ENCODE data around the gene ITGB1.
"Not testable (repeated sequence)": the region's sequence is repeated elsewhere in the genome, so short reads cannot be mapped to it uniquely, and the experiment has no call there.

Gene ITGB1

GRCh38 chr10:32938554-32939061 is 19.4 kb downstream of the ITGB1 start:
- no peak for DNase-seq (ENCODE audit: low read depth)

DNA sequence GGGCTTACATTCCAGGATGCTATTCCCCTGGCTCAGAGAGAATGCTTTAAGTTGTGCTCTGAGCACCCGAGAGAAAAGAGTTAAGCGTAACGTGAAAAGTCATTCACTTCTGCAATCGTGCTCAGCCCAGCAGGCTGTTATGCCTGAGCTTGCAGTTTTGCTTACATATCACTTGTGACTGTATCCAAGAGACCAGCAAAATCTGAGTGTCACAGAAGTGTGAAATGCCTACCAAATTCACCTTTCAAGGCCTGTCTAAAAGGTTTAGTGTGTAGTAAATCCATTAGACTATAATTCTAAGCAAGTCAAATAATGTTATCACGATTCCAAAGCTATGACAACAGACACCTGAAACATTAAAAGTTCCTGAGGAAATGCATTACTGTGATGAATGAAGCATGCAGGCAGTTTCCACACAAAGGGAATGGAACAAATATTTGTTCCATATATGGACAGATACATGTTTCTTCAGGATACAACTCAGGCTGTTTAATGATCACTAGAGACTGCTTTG is 20.1 kb downstream of the ITGB1 start:
- DNase-seq (ENCODE audit: low read depth) = no peak

DNA sequence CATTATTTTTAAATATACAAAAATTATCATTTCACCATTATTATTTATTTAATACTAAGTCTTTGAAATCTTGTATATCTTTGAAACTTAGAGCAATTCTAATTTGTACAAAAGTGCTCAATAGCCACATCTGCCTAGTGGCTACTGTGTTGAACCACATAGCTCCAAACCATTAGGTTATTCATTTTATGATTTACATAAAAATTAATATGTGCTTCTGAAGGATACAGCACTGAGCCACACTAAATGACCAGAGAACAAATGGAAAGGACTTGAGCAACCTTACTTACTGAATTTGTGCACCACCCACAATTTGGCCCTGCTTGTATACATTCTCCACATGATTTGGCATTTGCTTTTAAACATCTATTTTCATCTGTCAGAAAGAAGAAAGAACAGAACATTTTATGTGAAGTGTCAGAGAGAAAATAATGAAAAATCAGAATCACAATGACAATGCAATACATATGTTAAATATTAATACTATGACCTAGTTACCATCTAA is 25.8 kb downstream of the ITGB1 start:
- DNase-seq (ENCODE audit: low read depth) = no peak

- DNase-seq (ENCODE audit: low read depth) = no peak
Measured at GRCh38 chr10:32931593-32931992, 26.4 kb downstream of the ITGB1 start.

- no peak for DNase-seq (ENCODE audit: low read depth)
Measured at GRCh38 chr10:32930036-32930435, 28.0 kb downstream of the ITGB1 start.

DNA sequence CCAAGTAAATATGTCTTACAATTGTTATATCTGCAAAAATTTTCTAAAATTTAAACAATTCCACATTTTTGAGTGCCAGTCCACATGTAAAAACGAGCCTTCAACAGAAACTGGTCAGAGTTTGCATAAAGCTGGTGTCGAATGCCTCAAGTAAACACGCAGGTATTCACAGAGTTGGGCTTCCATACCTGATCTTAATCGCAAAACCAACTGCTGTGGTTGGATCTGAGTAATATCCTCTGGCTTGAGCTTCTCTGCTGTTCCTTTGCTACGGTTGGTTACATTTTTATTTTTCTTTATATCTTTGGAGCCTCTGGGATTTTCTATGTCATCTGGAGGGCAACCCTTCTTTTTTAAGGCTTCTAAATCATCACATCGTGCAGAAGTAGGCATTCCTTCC is 28.4 kb downstream of the ITGB1 start:
- no peak for DNase-seq (ENCODE audit: low read depth)

GRCh38 chr10:32927750-32928149 is 30.3 kb downstream of the ITGB1 start:
- no peak for DNase-seq (ENCODE audit: low read depth)

DNA sequence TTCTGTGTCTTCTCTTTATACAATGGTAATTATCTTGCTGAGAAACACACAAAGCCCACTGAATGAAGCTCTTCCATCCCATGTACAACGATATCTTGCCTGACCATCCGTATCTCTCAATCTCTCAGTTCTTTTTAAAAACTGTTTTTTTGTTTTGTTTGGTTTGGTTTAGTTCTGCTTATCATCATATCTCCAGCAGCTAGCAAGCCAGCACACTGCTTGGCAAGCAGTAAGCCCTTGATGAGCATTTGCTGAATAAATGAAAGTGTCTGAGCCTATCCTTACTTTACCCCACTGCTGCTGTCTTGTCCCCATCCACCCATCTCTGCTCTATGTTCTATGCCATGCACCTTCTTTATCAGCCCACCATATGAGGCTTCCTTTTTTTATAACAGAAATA is 34.2 kb downstream of the ITGB1 start:
- no peak for DNase-seq (ENCODE audit: low read depth)

DNA sequence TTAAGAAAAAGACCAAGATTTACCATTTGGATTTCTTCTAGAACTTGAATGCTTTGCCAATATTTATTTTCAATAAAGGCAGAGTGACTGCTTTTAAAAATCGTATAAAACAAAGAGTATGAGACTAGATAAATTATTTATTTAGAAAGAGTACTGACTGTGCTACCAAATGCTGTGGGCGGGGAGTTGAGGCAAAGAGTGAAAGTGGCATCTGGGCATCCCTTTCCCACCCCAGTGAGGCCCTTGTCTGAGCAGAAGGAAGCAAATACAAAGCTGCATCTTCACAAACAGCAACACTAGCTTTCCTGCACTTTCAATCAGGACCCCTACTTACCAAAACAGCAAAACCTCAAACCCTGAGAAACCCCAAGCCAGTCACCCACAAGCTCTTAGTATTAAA is 34.9 kb downstream of the ITGB1 start:
- no peak for DNase-seq (ENCODE audit: low read depth)

- DNase-seq (ENCODE audit: low read depth) = no peak
Measured at GRCh38 chr10:32922170-32922569, 35.9 kb downstream of the ITGB1 start.

- not testable (repeated sequence) for DNase-seq (ENCODE audit: low read depth)
Measured at GRCh38 chr10:32917817-32918216, 40.2 kb downstream of the ITGB1 start.

DNA sequence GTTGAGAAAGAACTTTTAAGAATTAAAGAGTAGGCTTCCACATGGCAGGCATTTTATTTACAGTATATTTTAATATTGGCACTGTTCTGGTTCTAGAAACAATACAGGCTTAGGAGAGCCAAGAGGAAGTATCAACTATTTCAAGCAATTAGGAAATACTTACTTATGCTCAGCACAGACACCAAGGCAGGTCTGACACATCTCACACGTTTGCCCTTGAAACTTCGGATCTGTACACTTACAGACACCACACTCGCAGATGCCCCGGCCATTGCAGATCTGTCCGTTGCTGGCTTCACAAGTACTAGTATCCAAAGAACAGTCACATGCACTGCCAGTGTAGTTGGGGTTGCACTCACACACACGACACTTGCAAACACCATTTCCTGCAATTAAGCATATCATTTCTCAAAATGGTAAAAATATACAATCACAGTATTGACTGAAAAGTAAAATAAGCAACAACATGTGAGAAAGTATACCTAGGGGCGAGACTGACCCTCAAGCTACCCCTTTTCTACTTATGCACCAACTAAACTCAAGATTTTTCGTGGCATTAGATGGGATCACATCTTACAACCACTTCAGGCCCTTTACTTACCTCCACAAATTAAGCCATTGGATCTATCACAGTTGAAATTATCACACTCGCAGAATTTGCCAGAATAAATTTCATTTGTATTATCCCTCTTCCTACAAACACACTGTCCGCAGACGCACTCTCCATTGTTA is 46.6 kb downstream of the ITGB1 start:
- DNase-seq (ENCODE audit: low read depth) = no peak

GRCh38 chr10:32909970-32910369 is 48.1 kb downstream of the ITGB1 start:
- DNase-seq (ENCODE audit: low read depth) = not testable (repeated sequence)

DNA sequence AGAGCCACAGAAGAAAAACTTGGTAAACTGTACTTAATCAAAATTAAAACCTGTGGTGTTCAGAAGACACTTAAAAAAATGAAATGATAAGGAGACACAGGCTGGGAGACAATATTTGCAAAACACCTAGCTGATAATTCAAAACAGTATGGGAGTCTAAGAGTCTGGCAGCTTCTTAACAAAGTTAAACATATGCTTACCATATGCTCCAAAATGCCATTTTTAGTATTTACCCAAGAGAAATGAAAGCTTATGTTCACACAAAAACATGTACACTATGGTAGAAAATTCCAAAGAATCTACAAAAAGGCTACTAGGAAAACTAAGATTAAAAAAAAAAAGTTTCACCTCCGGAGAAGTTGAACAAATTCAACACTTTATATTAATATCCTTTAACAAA is 48.6 kb downstream of the ITGB1 start:
- DNase-seq (ENCODE audit: low read depth) = no peak

- DNase-seq (ENCODE audit: low read depth) = no peak
Measured at GRCh38 chr10:32906595-32906994, 51.4 kb downstream of the ITGB1 start.

DNA sequence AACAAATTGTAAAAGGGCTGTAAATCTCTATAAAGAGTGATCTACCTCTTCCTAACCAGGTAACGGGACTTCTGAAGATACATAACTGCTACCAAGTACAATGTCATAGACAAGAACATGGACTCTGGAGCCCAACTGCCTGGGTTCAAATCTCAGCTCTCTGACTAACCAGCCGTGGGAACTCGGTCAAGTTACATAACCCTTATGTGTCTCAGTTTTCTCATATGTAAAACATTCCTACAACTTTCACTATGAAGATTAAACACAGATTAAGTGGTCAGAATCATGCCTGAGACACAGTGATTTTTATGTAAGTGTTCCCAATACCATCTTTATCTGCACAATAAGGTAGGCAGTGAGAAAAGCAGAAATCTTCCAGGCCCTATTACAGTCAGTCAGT is 52.6 kb downstream of the ITGB1 start:
- DNase-seq (ENCODE audit: low read depth) = no peak

DNA sequence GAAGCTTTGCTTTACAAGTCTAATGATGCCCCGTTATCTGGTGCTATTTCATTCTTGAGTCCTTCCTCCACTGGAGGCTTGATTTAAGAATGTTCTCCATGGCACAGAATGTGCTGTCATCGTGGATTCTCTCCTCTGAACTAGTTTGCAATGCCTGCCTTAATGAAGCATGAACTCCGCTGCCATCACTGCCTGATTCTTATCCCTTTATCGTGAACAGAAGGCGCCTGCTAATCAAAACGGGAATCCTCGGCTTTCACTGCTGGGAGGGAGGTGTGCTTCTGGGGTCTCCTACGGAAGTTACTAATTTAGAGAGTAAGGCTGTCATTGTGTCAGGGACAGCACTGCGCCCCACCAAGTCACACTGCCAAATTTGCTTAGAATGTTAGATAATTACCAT is 56.2 kb downstream of the ITGB1 start:
- DNase-seq (ENCODE audit: low read depth) = no peak

DNA sequence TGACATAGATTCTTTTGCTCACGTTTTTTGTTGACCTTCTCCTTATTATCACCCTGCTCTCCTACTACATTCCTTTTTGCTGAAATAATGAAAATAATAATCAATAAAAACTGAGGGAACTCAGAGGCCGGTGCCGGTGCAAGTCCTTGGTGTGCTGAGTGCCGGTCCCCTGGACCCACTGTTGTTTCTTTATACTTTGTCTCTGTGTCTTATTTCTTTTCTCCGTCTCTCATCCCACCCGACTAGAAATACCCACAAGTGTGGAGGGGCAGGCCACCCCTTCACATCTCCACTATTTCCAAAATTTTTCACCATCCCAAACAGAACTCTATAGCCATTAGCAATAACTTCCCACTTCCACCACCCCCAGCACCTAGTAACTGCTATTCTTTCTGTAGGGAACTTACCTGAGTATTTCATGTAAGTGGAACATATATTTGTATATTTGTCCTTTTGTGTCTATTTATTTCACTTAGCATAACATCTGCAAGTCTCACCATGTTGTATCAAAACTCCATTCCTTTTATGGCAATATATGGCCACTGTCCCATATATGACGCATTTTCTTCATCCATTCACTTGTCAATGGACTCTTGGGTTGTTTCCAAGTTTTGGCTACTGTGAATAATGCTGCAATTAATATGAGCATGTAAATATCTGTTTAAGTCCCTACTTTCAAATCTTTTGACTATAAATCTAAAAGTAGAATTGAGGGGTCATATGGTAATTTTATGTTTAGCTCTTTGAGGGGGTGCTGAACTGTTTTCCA is 62.6 kb downstream of the ITGB1 start:
- not testable (repeated sequence) for DNase-seq (ENCODE audit: low read depth)

DNA sequence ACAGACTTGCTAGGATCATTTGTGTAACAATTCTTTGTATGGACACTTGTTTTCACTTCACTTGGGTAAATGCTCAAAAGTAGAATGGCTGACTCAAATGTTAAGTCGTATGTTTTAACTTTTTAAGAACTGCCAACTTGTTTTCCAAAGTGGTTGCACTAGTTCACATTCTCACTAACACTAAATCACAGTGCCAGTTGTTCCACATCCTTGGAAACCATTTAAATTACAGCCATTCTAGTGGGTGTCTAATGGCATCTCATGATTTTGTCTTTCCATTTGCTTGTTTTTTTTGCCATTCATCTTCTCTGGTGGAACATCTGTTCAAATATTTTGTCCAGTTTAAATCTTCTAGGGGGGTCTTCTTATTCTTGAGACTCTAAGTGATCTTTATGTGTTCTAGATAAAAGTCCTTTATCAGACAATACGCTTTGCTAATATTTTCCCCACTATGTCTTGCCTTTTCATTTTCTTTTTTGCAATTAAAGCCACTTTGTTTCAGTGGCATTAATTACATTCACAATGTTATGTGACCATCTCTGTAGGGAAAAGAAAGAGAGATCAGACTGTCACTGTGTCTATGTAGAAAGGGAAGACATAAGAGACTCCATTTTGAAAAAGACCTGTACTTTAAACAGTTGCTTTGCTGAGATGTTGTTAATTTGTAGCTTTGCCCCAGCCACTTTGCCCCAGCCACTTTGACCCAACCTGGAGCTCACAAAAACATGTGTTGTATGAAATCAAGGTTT is 63.9 kb downstream of the ITGB1 start:
- DNase-seq (ENCODE audit: low read depth) = no peak

DNA sequence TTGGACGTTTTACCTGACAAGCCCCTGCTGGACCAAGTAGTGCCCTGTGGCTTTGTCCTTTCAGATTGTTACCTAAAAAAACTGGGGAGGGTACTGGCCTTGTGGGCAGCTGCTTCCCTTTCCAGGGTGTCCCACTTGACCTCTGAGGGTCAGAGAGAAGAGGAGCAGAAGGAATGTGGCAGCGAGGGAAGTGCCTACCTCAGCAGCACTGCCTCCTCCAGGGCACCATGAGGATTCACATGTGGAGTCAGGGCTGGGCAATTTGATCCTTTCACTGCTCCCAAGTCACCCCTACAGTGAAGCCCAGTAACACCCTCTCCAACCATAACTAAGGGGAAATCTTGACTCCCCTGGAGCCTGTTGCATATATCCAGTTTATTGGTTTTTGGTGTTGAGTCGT is 64.6 kb downstream of the ITGB1 start:
- no peak for DNase-seq (ENCODE audit: low read depth)

DNA sequence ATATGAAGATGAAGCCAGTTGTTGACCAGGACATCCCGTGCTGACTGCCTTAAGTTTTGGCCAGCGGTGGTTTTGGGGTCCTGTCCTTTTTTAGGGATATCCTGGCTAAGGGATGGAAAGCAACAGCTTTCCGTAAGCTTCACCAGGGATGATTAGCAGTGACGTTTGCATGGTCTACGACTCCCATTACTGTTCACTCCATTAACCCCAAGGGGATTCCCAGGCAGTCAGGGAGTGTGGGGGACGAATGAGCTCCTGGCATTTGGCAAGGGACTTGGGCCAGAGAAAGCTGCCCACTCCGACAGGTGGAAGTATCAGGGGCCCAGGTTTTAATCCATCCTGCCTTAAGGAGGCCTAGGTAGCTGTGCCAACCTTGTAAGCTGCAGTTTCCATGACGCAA is 66.8 kb downstream of the ITGB1 start:
- DNase-seq (ENCODE audit: low read depth) = no peak

- no peak for DNase-seq (ENCODE audit: low read depth)
Measured at GRCh38 chr10:32890444-32890843, 67.6 kb downstream of the ITGB1 start.

Data from GM04504 (cell line).